HG03354 (cell line): ENCODE data around the gene ESF1.
"Not testable (repeated sequence)": the region's sequence is repeated elsewhere in the genome, so short reads cannot be mapped to it uniquely, and the experiment has no call there.

ENCODE experiments used
- ATAC-seq: cut with Tn5 transposase; IDR thresholded peaks from one replicate; pipeline ENCODE4 v1.9.1; 2021; ENCODE audit warnings: mild to moderate bottlenecking; ENCODE audit not compliant: unreplicated experiment, poor library complexity, severe bottlenecking

ESF1 gene

DNA sequence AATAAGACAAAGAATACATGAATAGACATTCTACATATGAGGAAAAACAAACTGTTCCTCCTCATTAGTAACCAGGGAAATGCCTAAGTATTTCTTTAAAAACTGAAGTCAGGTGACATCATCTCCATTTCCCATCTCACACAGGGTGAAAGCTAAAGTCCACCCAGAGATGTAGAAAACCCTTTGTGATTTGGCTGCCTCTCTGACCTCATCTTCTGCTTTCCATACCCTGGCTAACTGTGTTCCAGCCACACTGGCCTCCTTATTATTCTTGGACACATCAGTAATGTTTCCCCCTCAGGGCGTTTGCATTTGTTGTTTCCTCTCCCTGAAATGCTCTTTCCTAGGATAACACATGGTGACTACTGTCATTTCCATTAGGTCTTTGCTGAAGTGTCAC lies 40.4 kb downstream of the ESF1 start:
- no peak for ATAC-seq

DNA sequence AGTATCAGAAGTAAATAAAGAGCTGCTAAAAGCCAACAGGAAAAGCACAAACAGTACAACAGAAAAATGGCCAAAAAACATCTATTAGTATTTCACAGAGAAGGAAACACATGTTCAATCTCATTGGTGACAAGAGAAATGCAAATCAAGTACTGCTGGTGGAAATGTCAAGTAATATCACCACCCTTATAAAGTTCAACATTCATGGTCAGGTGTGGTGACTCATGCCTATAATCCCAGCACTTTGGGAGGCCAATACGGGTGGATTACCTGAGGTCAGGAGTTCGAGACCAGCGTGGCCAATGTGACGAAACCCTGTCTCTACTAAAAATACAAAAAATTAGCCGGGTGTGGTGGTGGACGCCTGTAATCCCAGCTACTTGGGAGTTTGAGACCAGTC lies 42.8 kb downstream of the ESF1 start:
- no peak for ATAC-seq

DNA sequence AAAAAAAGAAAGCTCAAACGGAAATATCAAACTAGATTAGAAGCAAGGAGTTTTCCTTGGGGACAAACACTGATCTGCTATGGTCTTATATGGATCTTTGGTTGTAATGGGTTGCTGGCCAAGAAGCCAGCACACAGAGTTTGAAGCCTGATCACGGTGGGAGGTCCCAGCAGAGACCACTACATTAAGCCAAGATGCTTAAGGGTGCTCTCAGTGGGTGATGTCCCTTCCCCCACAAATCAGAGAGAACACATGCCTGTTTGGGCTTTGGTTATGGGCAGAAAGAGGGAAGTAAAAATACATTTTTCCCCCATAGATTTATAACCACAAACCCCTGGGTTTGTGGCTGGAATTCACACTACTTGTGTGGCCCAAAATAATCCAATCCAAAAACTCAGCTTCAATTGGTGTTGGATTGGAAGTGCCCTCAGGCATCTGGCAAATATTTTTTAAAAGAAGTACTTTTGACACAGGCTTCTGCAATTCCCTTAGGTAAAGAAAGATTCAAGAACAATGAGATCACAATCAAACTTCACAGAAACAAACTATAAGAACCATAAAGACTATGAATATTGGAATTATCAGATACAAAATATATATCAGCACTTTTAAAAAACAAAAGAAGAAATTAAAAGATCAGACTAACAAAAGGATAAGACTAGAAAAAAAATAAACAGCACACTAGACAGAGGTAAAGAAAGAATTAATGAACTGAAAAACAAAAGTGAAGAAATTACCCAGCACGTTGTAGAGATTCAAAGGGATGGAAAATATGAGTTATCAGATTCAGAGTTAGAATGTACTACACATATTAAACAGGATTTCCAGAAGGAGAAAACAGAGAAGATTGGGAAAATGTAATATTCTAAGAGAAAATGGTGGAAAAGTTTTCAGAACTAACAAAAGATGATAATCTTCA lies 44.7 kb downstream of the ESF1 start:
- ATAC-seq: no peak

DNA sequence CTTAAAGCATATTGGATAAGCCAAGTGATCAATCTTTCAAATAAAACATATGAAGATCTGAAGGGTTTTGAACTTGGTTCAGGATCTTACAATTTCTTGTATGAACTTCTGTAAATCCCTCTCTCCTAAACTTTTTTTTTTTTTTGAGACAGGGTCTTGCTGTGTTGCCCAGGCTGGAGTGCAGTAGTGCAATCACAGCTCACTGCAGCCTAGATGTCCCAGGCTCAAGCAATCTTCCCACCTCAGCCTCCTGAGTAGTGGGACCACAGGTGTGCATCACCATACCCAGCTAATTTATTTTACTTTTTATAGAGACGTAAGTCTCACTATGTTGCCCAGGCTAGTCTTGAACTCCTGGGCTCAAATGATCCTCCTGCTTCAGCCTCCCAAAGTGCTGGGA lies 46.5 kb downstream of the ESF1 start:
- not testable (repeated sequence) for ATAC-seq

DNA sequence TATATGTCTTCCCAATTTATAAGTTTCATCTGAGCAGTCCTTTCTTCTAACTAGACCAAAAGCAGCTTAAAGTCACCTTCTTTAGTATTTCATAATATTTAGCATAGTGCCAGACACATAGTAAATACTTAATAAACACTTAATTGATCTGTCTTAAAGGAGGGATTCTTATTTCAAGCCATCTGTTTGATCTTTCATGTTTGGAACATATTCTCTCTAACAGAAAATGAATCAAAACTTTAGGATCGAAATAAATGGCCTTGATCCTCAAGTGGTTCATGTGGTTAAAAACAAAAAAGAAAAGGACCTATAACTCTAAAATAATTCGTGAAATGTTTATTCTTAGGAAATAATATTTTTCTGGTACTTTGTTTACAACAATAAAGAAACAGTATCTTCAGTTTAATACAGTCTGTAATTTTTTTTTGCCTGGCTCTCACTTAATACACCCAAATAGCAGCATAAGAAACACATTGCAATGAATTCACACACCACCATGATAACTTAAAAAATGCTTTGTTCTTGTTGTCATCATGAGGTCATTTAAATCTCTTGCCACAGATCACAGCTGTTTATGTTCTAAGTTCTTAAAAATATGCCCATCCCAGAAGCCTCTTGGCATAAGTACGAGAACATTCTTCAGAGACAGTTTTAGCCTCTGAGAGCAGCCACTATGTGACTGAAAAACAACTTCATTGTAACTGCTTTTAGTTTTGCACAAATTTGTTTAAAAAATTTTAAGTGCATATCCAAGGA lies 48.1 kb downstream of the ESF1 start:
- no peak for ATAC-seq

DNA sequence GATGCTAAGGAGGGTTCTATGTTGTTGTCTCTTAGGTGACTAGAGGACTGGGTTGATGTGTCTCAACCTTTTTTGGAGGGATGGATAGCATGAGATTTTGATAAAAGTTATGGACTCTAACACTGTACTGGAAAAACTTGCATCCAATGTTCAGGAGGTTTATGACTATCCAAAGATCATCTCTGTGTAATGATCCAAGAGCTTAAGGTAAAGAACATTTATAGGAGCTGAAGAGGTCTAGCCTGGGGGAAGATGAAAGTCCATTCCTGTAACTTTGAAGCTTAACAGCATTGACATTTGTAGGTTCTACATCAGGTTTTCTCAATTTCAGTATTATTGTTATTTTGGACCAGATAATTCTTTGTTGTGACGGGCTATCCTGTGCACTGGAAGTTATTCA lies 48.9 kb downstream of the ESF1 start:
- no peak for ATAC-seq

DNA sequence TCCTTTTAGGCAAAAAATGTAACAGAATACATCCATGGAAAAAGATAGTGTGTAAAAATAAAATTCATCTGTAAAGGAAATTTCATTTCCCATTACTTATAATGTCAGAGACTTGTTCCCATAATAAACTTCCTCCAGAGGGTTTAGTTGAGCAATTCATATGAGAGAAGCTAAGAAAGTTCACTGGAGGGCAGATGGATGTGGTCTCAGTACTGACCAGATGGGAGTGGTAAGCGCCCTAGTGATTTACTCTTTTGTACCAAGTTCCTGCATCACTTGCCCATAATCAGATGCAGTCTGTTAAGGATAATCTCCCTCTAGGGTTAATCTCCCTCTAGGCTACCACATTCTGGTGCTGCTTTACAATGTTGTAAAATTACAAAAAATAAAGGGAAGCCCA lies 61.7 kb downstream of the ESF1 start:
- ATAC-seq: no peak

DNA sequence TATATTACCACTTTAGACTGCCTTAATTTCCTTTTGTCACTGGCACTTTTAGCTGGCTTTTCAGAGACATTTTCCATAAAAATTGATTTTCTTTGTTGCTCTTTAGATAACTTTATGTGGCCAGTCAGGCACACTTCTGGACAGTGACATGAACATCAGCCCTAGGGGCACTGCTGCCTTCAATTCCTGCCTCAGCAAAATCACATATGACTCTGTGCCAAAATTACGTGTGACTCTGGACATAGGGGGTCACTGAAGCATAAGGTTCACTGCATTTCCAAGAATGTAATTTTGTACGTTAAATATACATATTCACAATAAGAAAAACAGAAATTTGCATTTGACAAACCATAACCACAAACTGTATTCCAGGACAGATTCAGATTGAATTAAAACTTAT lies 66.5 kb downstream of the ESF1 start:
- ATAC-seq: peak; percentile 37

DNA sequence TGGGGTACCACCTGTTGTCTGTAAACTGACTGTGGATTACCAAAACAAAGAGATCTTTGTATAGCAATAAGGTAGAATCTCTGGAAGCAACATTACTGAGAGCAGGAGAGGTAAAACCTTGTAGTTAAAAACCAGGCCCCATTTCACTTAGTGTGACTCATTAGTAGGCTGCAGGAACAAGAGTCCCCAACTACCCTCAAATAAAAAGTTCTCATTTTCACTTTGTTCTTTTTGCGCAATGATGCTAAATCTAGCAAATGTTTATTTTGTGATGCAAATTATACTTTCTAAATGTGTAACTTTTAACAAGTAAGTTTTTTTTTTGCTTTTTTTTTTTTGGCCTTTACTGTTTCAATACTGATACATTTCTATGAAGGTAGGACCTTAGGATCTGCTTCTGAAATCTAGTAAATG lies 67.1 kb downstream of the ESF1 start:
- ATAC-seq: peak; percentile 93

DNA sequence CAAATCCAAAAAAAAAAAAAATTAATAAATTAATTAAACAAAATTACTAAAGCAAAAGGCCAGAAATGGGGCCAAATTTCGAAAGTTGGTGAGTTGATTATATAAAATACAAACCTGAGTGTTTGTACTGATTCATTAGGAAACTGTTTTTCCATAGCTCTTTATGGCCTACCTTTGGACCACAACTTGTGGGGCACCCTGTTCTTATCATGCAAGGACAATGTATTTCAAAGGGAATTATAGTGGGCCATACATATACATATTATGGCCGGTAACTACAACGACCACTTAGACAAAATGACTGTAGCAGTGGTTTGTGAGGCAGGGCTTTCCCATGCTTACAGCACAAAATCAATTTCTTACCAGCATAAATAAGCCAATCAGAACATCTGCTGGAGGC lies 69.5 kb downstream of the ESF1 start:
- no peak for ATAC-seq

DNA sequence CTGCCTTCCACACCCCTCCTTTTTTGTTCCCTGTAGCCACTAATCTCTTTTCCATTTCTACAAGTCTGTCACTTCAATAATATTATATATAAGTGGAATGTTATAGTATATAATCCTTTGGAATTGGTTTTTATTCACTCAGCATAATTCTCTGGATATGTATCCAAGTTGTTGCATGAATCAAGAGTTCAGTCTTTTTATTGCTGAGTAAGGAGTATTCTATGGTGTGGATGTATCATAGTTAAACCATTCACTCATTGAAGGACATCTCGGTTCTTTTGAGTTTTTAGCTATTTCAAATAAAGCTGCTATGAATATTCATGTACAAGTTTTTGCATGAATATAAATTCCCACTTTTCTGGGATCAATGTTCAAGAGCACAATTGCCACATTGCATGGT lies 76.5 kb downstream of the ESF1 start:
- ATAC-seq: no peak

DNA sequence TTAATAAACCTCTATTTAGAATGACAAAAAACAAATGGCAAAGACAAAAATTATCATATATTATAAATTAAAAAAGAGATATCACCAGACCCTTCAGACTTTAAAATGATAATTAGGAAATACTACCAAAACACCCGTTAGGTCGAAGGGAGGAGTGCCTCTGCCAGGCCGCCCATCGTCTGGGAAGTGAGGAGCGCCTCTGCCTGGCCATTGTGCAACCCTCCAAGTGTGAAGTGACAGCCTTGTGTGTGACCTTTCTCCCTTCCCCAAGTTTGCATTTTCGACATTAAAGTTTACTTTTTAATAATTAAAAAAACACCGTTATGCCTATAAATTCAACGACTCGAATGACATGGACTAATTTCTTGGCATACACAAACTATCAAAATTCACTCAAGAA lies 81.5 kb downstream of the ESF1 start:
- ATAC-seq: no peak

DNA sequence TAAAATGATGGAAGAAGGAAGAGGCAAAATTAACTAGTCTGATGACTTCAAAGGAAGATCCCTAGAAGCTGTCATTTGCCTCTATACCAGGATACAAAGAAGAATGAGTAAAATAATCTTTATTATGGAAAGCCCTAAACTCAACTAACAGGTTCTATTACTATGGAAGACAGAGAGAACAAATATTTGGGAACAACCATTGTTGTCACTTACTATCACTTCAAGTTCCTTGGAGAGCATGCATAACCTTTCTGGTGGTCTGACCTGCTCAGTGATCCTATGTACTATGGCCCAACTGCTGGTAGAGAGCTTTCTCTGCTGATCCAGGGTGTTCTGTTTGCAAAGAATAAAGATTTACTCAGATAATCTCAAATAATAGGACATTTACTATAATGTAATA lies 83.2 kb downstream of the ESF1 start:
- no peak for ATAC-seq

DNA sequence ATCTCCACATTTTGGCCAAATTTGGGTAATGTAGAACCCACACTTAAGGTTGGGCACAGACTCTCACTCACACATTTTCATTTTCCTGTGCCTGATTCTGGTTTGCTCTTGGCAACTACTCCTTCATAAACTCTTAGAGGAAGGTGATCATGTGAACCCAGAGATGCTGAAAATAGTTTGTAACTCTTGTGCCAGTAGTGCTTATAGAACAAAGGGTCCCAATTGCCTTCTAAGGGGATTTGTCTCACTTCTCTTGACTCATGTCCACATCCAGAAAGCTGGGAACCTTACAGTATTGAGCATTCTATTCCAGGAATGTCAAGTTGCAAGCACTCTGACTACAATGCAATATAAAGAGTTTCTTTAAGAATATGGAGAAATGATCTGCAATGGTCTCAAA lies 84.0 kb downstream of the ESF1 start:
- ATAC-seq: no peak

DNA sequence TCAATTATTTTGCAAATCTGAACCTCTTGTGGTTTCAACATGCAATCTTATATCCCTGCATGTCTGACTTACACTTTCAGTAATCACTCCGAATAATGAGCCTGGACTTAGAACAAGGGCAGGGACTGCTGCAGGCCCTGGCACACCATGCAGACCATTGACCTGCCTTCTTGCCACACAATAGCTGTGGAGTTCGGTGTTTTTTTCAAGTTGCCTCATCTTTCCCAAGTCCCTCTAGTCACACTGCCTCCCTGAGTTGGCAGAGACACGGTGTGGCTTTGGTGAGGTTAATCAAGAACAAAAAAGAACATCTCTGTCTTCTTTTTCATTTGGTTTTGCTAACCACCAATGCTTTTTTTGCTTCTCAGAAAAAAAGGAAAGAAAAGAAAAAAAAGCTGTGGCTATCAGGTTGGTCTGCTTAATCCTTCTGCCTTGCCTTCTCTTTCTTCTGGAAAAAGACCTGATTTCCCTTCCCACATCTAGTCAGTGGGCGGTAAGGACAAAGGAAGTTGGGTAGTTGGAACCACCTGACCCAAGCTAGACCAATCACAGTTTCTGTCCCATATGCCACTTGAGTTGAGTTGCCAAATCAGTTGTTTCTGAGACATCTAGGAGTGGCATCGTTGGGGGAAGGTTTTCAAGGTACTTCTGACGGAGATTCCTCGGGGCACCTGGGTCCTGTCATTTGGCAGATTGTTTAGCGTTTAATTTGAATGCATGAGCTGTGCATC lies 90.1 kb downstream of the ESF1 start:
- no peak for ATAC-seq

DNA sequence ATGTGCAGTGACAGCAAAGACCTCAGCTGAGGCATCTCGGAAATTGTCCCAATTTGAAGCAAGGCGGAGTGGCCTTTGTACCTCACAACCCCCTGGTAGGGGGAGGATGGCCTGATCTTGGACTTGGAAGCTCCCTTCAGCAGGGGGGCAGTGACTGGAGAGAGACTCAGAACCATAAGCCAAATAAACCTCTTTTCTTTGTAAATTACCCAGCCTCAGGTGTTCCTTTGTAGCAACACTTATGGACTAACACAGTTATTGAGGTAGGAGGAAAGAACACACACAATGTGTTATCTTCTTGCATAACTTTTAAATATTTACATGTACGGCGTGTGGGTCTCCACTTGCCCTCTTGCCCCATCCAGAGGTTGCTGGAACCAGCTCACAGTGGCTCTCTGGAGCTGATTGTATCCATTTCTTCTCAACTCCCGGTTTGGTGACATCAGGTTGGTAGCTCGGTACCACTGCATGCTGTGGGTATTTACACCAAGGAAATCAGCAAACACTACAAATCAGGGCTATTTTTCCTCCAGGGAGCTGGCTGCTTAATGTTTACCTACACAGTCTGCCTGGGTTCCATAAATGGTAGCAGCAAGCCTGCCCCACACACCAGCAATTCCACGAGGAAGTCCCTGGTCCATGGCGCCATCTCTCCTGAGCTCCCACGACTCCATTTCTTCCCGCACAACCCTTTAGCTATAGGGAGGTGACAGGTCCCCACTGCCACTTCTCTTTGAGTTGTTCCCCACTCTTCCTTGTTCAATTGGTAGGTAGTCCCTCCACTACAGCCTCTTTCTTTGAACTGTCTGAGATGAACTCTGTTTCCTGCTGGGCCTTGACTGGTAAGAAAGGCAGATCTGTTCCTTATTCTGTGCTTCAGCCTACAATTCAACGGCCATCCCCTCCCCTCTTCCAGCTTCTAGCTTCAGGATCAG lies 91.7 kb downstream of the ESF1 start:
- ATAC-seq: no peak

DNA sequence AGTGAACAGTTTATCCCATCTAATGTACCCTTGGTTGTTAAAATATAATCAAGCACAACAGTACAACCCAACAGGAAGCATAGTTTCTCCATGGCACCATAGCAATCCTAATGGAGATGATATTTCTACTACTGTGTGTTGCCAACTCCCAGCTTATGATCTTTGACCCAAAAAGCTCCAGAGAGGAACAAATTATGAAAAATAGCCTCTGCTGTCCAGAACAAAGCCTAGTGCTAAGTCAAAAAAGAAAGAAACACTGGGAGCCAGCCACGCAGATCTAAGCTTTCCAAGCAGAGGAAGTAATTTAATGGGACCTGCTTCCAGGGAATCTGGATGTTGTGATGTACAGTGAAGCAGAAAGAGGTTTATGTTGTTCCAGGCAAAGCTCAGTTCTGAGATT lies 93.8 kb downstream of the ESF1 start:
- no peak for ATAC-seq

DNA sequence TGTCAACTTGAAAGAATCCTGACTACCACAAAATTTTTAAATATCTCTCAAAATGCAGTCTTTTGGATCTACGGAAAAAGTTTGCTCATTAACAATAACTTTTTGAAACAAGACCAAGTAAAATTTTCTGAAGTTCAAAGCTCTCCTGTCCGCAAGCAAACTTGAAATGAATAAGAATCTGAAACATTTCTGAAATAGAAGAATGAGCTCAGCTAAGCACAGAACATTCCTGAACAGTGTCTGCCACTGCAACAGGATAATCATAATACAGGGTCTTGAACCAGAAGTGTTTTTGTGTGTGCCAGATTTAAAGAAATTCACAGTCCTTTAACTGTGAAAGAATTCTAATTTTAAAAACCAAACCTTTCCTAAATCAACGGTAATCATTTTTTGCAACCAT lies 96.9 kb downstream of the ESF1 start:
- ATAC-seq: no peak

DNA sequence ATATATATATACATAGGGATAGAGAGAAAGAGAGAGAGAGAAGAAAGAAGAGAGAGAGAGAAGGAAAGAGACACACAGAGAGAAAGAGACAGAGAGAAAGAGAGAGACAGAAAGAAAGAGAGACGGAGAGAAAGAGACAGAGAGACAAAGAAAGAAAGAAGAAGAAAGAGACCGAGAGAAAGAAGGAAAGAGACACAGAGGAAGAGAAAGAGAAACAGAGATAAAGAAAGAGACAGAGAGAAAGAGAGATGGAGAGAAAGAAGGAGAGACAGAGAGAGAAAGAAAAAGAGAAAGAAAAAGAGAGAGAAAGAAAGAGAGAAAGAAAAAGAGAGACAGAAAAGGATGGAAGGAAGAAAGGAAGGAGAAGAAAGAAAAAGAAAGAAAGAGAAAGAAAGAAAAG lies 99.1 kb downstream of the ESF1 start:
- ATAC-seq: no peak
